GM19238 (cell line): ENCODE measurements around the gene EPN1.
"Not testable (repeated sequence)": the region's sequence is repeated elsewhere in the genome, so short reads cannot be mapped to it uniquely, and the experiment has no call there.

Source experiments
- DNase-seq: peaks from one replicate; pipeline ENCODE4 v3.0.0; 2011; ENCODE audit warnings: low spot score; ENCODE audit not compliant: insufficient read length

Gene EPN1

DNA sequence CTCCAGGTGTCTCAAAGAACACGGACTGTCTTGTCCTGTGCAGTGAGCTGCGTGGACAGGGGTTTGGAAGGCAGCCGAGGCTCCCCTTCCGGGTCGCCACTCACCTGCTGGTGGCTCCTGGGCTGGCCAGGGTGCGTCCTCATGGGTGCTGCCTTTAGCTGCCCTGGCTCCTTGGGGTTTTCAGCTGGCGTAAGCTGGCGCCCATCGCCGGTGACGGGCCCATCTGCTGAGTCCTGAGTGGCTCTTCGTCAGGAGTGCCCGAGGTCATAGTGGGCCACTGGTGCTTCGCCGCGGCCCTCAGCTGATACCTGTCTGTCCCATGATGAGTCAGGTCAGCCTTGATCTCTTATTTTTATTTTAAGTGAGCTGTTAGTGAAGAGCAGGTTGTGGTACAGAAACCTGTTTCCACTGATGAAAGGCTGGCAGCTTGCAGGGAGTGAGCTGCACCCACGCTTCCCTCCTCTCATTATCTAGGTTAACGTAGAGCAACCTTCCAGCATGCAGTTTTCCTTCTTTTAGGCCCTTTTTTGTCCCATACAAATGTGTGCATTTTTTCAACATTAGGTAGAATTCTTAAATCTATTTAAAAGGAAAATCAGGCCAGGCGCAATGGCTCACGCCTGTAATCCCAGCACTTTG, 18.4 kb downstream of the EPN1 start:
- no peak for DNase-seq

DNA sequence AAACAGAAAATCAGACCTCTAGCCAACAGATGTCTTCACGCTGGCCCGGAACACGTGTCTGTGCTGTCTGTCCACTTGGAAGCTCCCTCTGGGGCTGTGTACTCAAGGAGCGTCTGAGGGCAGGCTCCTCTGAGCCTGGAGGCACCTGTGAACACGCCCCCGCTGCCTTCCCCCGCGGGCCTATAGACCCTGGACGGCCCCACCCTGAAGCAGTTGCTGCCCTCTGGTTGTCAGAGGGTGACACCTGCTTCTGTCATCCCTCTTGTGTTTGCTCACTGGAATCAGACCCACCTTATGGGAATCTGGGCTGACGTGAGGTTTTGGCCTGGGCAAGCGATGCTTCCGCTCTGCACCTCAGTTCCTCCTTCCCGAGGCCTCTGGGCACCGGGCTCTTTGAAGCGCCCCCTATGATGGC, 19.2 kb downstream of the EPN1 start:
- DNase-seq, result no peak

DNA sequence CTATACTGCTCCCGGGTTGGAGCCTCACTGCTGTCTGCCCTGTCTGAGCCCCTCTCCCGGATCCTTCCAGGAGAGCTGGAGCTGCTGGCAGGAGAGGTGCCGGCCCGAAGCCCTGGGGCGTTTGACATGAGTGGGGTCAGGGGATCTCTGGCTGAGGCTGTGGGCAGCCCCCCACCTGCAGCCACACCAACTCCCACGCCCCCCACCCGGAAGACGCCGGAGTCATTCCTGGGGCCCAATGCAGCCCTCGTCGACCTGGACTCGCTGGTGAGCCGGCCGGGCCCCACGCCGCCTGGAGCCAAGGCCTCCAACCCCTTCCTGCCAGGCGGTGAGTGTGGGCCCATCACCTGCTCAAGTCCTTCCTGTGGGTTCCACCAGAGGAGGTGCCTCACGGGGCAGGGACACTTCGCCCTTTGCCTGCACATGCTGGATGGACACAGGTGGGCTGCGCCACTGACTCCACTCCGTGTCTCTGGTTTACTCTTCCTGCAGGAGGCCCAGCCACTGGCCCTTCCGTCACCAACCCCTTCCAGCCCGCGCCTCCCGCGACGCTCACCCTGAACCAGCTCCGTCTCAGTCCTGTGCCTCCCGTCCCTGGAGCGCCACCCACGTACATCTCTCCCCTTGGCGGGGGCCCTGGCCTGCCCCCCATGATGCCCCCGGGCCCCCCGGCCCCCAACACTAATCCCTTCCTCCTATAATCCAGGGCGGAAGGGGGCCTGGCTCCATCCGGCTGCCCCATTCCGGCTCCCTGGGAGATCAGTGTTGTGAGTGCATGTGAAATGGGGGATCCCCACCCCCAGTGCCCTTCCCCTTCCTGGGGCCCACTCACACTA, 19.8 kb downstream of the EPN1 start:
- DNase-seq, result no peak

DNA sequence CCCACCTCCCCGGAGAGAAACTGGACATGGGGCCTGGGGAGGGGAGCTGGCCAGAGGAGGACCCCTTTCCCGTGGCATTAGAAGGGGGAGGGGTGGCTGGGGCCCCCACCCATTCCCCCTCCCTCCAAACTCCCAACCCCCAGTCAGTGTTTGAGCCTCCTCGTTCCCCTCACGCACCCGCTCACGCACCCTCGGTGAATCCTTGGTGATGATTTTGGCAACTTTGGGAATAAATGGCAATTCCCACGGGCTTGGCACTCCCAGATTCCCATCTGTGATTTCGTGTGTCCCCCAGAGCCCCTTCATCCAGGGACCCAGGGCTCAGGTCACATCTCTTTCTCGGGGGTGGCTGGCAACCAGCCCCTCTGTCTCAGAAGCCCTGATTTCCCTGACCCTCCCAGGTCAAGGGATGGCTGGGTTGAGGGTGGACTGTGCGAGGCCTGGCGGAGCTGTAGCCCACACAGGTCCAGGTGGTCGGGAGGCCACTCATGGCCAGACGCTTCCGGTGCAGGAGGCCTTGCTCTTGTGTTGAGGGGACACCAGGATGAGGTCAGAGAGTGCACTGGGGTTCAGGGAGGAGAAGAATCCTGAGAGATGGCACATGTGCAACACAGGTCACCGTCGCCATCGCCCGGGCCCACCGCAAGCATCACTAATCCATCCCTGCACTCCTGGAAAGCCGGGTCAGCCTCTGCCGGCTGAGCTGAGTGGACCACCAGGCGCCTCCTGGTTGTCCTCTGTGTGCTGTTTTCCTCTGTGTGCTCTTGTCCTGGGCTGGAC, 20.7 kb downstream of the EPN1 start:
- DNase-seq, result no peak

DNA sequence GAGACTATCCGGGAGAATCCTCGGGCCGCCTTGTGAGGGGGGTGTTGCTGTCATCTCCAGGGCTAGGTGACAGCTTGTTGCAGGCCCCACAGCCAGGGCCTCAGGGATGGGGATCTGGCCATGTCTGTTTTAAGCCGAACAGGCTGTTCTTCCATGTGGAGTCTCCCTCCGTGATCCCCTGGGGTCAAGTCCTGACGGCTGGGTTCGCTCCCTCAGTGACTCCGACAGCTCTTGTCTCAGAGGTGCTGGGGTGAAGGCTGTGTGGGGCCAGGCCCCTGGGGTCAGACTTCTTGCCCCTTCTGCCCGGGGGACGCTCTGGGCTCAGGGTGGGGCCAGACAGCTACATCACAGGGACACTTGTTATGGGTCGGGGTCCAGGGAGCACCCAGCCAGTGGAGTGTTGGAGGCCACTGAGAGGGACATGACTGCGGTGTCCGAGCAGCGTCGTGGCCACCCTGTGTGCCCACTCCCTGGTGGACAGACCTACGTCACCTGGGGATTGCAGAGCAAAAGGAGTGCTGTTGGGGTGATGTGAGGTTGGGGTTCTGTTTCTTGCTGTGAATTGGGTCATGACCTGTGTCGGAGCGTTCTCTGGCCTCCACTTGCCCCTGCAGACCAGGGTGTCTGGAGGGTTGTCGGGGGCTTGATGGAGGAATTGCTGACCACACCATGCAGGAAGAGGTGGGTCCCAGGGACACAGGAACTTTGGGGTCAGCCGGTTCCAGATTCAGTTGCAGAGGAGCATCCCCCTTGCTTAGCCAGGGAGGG, 21.5 kb downstream of the EPN1 start:
- DNase-seq, result no peak

DNA sequence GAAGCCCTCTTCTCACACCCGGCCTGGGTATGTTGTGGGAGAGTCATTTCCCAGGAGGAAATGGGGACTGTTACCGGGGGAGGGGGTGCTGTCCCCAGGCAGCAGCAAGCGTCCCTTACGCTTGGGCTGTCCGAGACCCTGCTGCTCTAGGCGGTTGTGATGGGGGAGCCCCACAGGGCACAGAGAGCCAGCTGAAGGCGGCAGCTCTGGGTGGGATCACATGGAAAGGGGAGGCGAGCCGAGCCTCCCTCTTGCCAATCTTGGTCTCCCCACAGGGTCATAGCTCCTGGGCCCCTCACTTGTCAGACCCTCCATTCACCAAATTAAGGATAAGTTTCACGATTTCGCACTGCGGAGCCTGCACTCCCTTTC, 22.0 kb downstream of the EPN1 start:
- DNase-seq, result no peak

DNA sequence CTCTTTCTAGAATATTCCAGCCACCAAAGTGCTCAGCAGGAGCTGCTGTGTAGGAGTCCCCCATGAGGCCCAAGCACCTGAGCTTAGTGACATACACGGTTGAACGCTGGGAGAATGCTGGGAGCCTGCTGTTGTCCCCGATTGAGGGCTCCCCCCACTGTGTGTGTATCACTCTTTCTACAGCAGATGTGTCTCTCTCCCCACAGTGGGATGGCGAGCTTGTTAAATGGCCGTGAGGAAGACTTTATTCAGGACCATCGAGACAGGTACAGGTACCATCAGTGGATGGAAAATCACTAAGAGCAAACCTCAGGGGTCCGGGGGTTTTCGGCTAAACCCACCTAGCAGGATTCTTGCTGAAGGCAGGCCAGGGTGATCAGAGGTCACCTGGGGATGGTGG, 22.7 kb downstream of the EPN1 start:
- DNase-seq, result no peak

DNA sequence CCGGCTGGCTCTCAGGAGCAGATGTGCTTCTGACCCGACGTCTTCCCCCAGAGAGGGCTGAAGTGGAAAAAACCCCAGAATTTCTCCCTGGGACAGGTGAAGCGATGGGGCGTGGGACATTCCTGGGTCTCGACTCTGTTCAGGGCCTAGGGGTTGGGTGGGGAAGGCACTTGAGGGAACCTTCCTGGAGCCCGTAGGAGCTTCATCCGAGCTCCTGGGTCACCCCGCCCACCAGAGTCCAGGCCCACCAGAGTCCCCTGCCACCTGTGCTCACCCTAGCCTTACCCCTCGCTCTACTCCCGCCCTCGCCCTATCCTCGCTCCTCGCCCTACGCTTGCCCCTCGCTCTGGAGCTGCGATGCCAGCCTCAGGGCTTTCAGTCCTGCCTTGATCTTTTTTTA, 23.2 kb downstream of the EPN1 start:
- no peak for DNase-seq

DNA sequence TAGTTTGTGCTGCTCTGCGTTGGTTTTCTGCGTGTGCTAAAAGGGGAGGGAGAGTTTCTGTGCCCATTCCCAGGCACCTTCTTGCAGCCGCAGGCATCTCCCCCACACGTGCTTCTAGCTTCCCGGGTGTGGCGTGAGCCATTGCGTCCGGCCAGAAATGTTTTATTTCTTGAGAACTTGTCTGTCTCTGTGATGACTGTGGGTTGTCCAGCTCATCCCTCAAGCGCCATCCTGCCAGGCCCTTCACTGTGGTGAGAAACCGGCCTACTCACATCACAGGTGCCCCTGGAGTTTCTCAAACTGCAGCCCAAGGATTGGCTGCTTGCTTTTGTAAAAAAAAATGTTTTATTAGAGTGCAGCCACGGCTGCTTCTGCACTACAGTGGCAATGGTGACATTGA, 24.2 kb downstream of the EPN1 start:
- DNase-seq, result no peak

DNA sequence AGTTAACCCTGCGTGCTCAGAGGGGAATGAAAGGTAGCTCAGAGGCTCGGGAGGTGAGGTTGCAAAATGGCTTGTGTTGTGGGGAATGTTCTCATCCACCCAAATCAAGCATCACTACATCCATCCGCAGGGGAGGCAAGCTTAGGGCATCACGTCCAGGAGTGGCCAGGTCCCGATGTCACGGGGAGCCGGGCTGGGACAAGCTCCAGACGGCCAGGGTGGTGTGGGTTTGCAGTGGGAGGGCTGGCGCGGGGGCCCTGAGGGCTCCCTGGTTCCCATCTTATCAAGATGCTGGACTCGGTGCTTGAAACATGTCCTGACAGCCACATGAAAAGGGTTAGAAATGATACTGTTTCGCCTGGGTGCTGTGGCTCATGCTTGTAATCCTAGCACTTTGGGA, 25.8 kb downstream of the EPN1 start:
- no peak for DNase-seq

DNA sequence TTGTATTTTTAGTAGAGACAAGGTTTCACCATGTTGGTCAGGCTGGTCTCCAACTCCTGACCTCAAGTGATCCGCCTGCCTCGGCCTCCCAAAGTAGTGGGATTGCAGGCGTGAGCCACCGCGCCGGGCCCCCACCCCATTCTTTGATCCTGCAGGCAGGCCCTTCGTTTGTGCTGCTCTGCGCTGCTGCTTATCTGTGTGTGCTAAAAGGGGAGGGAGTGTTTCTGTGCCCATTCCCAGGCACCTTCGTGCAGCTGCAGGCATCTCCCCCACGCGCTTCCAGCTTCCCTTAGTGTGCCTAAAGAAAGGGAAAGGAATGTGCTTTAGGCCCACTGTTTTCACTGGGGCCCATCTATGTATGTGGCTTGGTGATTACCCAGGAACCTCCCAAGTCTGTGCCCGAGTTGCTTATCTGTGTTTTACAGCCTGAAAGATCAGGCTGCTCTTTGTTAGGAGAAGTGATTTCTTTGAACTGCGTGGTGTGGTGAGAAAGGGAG, 27.2 kb downstream of the EPN1 start:
- DNase-seq, result no peak

DNA sequence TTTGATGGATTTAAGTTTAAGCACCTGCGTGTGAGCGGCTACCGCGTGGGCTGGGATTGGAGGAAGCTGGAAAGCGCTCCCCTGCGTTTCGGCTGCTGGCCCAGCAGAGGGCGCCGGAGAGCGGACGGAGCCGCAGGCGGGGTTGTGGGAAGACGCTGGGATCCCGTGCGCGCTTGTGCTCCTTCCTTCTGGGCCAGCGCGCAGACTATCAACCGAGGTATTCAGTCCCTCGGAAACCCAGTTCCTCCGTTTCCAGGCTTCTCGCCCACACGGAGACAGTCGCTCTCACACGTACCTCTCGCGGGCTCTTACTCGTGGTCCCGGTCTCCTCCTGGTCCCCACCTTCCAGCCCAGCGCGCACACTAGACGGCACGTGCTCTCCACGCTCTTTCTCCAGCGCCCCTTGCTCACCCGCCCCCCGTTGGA, 28.8 kb downstream of the EPN1 start:
- no peak for DNase-seq

DNA sequence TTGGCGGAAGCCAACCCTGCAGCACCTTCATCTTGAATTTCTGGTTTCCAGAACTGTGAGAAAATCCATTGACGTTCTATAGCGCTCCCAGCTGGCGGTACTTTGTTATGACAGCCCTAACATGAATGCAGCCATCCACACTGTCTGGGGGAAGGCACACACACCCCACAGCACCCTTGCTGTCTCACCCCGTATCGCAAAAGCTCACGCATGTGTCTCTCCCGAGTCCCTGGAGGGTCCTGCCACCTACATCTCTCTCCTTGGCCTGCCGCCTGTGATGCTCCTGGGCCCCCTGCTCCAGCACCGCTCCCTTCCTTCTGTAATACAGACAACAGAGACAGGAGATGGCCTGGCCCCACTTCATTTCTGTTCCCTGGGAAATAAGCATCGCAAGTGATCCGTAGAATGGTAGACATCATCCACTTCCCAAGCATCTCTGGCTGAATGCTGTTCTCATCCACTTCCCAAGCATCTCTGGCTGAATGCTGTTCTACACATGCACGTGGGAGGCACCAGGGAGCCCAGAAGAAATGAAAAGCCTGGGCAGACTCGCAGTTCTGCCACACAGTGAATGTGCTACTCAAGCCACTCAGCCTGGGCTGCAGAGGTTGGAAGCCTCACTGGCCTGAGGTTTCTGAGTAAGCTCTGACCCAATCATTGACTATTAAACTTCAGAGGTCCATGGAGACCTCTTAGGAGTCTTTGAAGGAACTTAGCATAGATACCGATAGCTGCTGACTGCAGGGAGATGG, 29.6 kb downstream of the EPN1 start:
- DNase-seq, result no peak

DNA sequence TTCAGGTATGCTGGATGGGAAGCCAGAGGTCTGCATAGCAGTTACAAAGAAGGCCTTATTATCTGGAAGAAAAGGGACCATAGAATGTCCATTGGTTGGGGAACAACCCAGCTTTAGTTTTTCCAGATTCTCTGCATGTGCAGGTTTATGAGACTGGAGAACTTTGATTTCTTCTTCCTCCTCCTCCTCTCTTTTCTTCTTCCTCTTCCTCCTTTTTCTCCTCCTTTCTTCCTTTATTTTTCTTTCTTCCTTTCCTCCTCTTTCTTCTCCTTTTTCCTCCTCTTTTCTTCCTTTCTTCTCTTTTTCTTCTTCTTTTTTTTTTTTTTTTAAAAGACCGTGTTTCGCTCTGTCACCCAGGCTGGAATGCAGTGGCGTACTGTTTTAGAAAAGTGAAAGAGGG, 30.9 kb downstream of the EPN1 start:
- no peak for DNase-seq

DNA sequence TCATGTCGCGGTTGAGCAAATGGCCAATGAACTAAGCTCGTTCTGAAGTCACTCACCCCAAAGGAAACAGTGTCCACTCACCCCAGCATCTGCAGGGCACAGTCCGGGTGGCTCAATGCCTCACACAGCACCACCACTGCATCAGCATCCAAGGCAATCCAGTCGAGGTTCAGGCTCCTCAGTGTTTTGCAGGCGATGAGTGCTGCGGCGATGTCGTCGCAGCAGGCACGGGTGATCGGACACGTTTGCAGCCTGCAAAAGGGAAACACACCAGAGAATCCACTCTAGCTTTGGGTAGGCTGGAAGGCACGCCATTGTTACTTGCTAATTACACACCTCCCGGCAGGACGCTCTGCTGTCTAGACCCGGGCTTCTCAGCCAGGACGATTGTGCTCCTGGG, 36.7 kb downstream of the EPN1 start:
- DNase-seq, result no peak

DNA sequence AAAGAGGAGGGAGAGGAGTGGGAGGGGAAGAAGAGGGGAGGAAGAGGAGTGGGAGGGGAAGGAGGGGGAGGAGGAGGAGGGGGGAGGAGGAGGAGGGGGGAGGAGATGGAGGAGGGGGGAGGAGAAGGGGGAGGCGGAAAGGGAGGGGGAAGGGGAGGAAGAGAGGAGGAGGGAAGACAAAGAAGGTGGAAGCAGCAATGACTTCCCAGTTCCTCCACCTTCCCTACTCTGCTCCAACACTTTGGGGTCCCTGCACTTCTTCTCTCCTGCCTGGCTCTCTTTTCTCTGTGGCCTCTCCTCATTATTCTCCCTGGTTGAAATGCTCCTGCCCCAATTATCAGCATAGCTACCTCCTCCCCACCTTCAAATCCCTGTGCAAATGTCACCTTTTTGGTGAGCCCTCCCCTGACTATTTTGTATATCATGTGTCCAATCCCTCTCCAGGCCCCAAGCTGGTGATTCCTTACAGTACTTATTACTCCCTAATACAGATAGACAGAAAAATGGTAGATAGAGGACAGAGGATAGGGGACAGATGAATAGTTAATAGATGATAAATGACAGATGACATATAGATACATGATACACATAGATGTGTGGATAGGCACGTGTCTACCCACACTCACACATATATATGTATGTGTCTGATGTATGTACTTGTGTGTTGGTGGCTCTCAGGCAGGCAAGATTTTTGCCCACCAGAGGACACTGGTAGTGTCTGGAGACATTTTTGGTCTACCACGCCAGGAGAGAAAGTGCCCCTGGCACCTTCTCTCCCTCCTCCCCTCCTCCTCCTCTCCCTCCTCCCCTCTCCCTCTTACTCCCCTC, 38.0 kb downstream of the EPN1 start:
- DNase-seq, result no peak

DNA sequence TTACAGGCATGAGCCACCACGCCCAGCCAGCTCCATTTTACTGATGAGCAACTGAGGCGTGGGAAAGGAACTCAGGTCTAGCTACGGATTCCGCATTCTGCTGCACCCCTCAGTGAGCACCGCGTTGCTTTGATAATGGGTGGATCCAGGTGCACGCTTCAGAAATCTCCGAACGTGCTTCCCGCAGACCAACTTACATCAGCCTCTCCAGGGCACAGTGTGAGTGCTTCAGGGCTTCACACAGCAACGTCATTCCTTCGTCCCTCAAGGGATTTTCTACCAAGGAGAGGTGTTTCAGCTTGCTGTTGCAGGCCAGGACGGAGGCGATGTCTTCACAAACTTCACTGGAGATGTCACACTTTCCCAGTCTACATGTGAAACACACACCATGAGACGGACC, 41.5 kb downstream of the EPN1 start:
- DNase-seq, result no peak

DNA sequence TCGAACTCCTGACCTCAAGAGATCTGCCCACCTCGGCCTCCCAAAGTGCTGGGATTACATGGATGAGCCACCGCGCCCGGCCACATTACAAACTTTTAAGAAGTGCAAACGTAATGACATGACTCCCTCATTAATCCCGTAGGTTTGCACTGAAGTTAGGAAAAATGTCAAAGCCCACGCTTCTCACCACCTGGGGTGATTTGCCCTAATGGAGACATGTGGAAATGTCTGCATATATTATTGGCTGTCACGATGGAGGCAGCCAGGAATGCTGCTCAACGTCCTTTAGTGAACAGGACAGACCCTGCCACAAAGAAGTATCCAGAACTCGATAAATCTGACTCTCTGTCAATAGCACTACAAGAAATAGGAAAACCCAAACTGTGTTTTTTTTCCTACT, 42.2 kb downstream of the EPN1 start:
- no peak for DNase-seq

DNA sequence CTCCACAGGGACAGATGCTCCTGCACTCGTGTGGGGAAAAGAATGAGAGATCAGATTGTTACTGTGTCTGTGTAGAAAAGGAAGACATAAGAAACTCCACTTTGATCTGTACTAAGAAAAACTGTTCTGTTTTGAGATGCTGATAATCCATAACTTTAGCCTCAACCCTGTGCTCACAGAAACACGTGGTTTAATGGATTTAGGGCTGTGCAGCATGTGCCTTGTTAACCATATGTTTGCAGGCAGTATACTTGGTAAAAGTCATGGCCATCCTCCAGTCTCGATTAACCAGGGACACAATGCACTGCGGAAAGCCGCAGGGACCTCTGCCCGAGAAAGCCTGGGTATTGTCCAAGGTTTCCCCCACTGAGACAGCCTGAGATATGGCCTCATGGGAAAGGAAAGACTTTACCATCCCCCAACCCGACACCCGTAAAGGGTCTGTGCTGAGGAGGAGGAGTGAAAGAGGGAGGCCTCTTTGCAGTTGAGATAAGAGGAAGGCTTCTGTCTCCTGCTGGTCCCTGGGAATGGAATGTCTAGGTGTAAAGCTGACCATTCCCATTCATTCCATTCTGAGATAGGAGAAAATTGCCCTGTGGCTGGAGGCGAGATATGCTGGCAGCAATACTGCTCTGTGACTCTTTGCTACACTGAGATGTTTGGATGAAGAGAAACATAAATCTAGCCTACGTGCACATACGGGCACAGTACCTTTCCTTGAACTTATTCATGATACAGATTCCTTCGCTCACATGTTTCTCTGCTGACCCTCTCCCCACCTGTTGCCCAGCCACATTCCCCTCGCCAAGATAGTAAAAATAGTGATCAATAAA, 43.1 kb downstream of the EPN1 start:
- DNase-seq, result not testable (repeated sequence)
